Measurements from ENCODE around the gene DMC1. TPM values are rescaled to one million over a fixed set of nuclear protein-coding genes. Genes with fewer than 3 reads are reported as not detected.

The DMC1 gene
- total RNA-seq, 1 experiment from 2014 or later = 6.8 TPM

DNA sequence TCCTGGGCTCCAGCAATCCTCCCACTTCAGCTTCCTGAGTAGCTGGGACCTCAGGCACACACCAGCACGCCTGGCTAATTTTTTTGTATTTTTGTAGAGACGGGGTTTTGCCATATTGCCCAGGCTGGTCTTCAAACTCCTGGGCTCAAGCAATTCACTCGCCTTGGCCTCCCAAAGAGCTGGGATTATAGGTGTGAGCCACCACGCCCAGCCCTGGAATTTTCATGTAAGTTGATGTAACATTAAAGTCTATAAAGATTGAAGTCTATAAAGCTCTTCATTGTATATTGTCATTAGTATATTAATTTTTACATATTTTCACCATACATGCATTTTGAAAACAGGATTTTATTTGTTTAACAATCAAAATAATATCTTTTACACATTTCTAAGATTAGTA, 51.4 kb downstream of the DMC1 start:
- H3K9me3 Mint-ChIP-seq = no peaks in the 10 kb centered on the region
- H2AK5ac ChIP-seq (ENCODE audit: insufficient read length, low read length) = no peak overlapping the region
- no peaks in the 10 kb centered on the region for H3K27me3 ChIP-seq (ENCODE audit: insufficient read depth, low read length)
- H3K4me3 Mint-ChIP-seq = no peak overlapping the region
- H4K20me1 ChIP-seq (ENCODE audit: control insufficient read depth, insufficient read depth, insufficient read length) = no peaks in the 10 kb centered on the region
- H2BK5ac ChIP-seq (ENCODE audit: insufficient read length, low read length) = no peak overlapping the region
- H3K27ac ChIP-seq (ENCODE audit: insufficient read length, low read depth, low read length) = no peak overlapping the region
- no peak overlapping the region for H3K4ac ChIP-seq (ENCODE audit: low read depth, low read length)
- no peak overlapping the region for H3T11ph ChIP-seq (ENCODE audit: low read length)
- no peak overlapping the region for H3K56ac ChIP-seq (ENCODE audit: insufficient read length, low read depth, low read length)
- no peaks in the 10 kb centered on the region; the same call in 1 of the 2 replicates for H3K27me3 Mint-ChIP-seq (ENCODE audit: low read depth)
- no peaks in the 10 kb centered on the region for H3K79me2 ChIP-seq (ENCODE audit: insufficient read depth, low read length)
- H2BK12ac ChIP-seq (ENCODE audit: insufficient read length, low read depth, low read length) = no peak overlapping the region
- no peaks in the 10 kb centered on the region for H3K79me1 ChIP-seq (ENCODE audit: insufficient read depth, low read depth, low read length, poor library complexity, severe bottlenecking)
- H4K5ac ChIP-seq (ENCODE audit: insufficient read length, low read depth, low read length) = no peak overlapping the region
- H2BK120ac ChIP-seq (ENCODE audit: low read depth, low read length, poor library complexity, severe bottlenecking) = no peak overlapping the region
- H3K18ac ChIP-seq (ENCODE audit: insufficient read length, low read depth, low read length) = no peak overlapping the region
- no peak overlapping the region for H2BK15ac ChIP-seq (ENCODE audit: low read depth, low read length)
- no peaks in the 10 kb centered on the region for H3K36me3 Mint-ChIP-seq (ENCODE audit: insufficient read depth in 1 of 3, low read depth in 3 of 3)
- DNase-seq = no peak
- no peak overlapping the region for H3K14ac ChIP-seq (ENCODE audit: insufficient read depth, low read length)
- no peak overlapping the region for H4K8ac ChIP-seq (replicated peaks; ENCODE audit: insufficient read length, low read depth, low read length)
- H3K23me2 ChIP-seq (ENCODE audit: insufficient read length, low read depth, low read length, poor library complexity, severe bottlenecking) = no peaks in the 10 kb centered on the region
- H2BK20ac ChIP-seq (ENCODE audit: low read depth, low read length, poor library complexity, severe bottlenecking) = no peak overlapping the region
- no peak for TF ChIP-seq CTCF (conservative IDR thresholded peaks at IDR 0.05)
- no peak overlapping the region for H3K4me2 ChIP-seq (ENCODE audit: insufficient read depth, insufficient read length, low read length)
- no peak overlapping the region for H3K27ac Mint-ChIP-seq
- no peak overlapping the region for H2AFZ ChIP-seq (ENCODE audit: low read length)
- no peak overlapping the region for H3K23ac ChIP-seq (ENCODE audit: insufficient read length, low read depth, low read length)
- H3K4me1 ChIP-seq (ENCODE audit: insufficient read depth, low read length) = peaks cover 2% of the 10 kb centered on the region; the same call in 1 of the 2 replicates
- H4K91ac ChIP-seq (ENCODE audit: insufficient read length, low read depth, low read length) = no peak overlapping the region
- no peaks in the 10 kb centered on the region for H3K9me3 ChIP-seq (ENCODE audit: control insufficient read depth, low read depth, low read length)
- no peak overlapping the region for H3K9ac ChIP-seq (ENCODE audit: extremely low read depth, insufficient read length, low read length)
- no CpG with 5 or more reads among the region's 4 CpGs for WGBS (ENCODE audit: extremely low coverage, insufficient read length, low lambda C conversion rate)
- peaks cover 19 to 21% of the 10 kb centered on the region in 2 experiments for H3K4me1 Mint-ChIP-seq
